ENCODE data around the gene RASGRF1.

GRCh38 chr15:79117442-79118204 lies 27.0 kb upstream of the RASGRF1 start:
- no peak for TF ChIP-seq CTCF (IDR thresholded peaks at IDR 0.05; ENCODE audit: insufficient read depth, low read length)
- TF ChIP-seq GABPA (IDR thresholded peaks at IDR 0.05; ENCODE audit: low read depth) = no peak
- TF ChIP-seq REST (IDR thresholded peaks at IDR 0.05; ENCODE audit: insufficient replicate concordance, low read depth) = no peak
- no peak for TF ChIP-seq POLR2AphosphoS5 (IDR thresholded peaks at IDR 0.05; ENCODE audit: low read depth)
- TF ChIP-seq SPI1 (IDR thresholded peaks at IDR 0.05; ENCODE audit: borderline replicate concordance, low read depth) = no peak
